Left kidney (tissue), 2 donors: ENCODE data around the gene MDFIC2. TPM values are rescaled to one million over a fixed set of nuclear protein-coding genes. Genes with fewer than 3 reads are reported as not detected.
A peak's percentile ranks its signal among the peaks of the same experiment; 100 is the strongest.
"Not testable (repeated sequence)": the region's sequence is repeated elsewhere in the genome, so short reads cannot be mapped to it uniquely, and the experiment has no call there.

Experiments used
- DNase-seq: peaks from one replicate; pipeline ENCODE4 v3.0.0-alpha.2; 2013
- polyA plus RNA-seq: library from polyadenylated mRNA; unstranded; fragments of 120-200 nt; gene quantifications from one replicate; pipeline ENCODE4 v1.2.1, GENCODE V29; 2013; ENCODE audit not compliant: insufficient read length

Gene MDFIC2
- polyA plus RNA-seq, 1 donor, result not detected

DNA sequence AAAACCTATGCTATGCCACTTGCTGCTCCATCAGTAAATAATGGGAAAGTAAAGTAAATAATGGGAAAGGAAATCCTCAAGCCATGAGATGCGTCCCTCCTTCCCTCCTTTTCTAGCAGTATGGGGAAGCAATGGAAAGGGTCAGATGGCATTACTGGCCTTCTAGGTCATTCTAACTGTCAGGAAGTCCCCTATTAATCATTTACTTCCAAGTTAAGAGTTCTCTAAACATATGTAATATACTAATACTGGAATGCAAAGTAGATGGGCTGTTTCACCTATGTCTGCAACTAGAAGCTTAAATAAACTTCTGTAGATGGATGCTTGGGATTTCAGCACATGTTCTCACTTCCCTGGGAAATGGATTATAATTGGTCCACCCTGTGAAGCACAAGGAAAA lies 55.9 kb downstream of the MDFIC2 start:
- DNase-seq, result no peak

DNA sequence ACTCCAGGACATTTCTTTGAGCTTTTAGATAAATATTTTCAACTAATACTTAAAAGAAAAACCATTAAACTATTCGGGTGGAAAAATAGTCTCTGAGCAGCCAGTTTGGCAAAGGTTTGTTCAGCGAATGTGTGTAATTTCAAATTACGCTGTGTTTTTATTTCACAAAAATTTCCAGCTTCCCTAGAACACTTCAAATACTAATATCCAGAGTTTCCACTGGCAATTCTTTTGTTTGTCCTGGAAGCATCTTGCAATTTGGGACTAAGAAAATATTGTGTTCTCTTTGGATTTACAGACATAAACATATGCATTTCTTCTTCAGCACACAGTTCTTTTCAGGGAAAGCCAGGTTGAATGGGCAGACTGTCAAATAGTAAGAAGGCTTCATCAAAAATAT lies 61.9 kb downstream of the MDFIC2 start:
- no peak for DNase-seq

DNA sequence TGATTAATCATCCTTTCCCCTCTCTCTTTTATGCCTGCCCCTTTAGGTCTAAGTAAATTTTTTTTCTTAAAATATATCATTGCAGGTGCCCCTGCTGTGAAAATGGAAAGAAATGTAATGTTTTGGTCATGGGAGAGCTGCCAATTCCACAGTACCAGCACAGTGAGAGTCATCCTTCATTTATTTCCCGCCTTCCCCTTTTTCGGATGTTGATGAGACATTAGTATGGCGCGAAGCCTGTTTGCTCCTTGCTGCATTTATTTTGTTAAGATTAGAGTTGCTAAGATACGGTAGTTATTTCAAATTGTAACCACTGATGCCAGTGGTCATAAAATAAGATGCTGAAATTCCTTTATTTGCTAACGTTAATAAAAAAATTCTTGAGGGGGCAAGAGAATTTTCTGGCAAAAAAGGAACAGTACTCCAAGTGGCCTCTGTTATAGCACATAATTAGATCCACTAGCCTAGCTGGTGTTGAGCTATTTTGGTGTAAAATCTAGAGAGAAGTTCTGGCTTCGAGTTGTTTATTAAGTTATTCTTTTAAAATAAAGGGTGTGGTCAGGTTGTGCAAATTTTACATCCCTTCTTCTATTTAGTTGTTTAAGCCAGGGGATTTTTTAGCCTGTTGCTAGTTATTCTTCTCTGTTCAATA lies 62.8 kb downstream of the MDFIC2 start:
- no peak for DNase-seq

DNA sequence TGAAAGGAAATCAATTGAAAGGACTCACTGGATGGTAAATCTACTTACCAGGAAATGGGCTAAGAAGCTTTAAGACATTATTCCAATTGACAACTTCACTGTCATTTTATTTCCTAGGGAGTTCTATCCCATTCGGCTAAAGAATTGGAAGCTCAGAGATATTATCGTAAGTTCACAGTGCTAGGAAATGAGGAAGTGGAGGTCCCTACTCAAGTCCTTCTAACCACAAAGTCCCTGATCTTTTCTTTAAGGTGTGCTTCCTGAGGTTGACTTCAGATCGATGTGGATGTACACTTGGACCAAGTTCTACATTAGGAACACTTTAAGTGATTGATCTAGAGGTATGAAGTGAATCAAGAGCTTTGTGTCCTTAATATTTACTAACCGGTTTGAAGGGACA lies 63.6 kb downstream of the MDFIC2 start:
- no peak for DNase-seq

DNA sequence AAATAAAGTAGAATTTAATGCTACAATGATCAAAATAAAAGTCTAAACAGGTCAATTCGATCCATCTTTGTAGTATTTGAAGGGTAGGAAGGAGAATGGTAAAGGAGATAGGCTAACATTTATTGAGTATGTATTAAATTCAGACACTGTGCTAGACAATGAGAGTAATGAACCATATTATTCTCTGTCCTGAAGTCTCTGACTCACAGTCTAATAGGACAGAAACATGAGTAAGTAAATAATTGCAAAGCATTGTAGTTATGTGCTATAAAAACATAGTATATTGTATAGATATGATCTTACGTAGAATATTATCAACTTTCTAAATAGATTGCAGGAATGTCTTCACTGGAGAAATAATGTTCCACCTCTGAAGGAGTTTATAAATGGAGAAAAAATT lies 64.5 kb downstream of the MDFIC2 start:
- DNase-seq, result no peak

DNA sequence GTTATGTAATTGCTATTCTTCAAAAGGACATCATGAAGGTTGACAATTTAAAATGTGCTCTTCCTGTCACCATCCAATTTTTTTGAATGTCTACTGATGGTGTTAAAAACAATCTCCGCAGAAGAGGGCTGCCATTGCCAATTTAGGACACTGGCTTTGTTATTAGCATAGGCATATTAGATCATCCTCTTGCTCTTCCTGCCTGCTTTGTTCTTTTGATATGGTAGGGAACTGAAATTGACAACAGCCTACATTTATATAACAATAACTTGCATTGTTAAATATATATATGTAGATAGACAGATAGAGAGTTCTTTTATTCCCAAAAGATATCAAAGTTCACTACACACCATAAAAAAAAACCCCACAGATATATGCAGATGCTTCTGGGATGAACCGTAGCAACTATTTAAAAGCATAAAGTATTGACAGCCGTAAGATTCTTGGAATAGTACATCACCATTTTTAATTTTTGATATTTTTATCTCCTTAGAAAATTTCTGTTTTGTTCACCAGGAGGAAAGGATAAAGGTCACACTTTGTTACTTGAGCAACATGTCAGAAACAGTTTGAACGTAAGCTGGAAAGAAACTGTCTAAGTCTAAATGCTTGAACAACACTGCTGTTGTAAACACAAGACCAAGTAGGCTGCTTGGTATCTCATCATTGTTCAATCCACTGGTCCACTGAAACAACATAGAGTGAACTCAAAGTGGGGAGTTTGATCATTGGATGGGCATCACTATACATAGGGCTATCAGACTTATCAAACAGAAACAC lies 66.5 kb downstream of the MDFIC2 start:
- no peak for DNase-seq

DNA sequence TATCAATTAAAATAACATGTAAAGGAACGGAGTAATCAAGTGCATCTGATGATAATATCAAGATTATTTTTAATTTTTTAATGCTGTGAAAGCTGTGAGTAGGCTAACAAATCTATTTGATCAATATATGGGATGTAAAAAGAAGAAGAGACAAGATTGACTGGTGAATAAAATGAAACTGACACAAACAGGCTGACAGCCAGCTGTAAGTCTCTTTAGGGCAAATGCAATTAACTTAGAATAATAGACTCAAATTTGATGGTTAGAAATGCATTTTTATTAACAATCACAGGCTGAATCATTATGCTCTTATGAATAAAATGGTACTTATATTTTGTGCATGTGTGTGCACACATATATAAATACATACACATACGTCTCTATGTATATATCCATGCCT lies 68.0 kb downstream of the MDFIC2 start:
- DNase-seq, result no peak

DNA sequence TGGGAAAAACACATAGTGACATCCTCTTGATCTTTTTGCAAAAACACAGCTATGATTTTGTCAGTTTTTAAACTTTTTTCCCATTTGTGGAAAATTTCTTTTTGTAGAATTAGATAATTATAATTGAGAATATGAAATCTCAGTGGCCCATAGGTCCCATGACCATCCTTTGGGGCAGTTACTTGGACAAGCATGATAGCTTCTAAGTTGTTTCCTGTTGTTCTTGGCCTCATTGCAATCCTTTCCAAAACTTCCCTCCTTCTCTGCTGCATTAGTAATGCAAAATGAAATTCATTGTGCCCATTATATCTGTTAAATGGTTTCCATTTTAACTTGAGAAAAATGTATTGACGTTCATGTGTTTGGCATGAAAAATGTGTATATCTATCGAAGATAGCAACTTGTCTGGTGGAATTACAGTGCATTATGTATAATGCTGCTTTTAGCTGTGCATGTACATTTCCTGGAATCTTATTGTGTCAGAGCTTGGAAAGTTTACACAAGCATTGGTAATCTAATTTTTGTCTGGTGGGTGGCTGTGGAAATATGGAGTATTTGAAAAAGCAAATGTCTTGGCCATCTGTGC lies 70.0 kb downstream of the MDFIC2 start:
- DNase-seq, result no peak

DNA sequence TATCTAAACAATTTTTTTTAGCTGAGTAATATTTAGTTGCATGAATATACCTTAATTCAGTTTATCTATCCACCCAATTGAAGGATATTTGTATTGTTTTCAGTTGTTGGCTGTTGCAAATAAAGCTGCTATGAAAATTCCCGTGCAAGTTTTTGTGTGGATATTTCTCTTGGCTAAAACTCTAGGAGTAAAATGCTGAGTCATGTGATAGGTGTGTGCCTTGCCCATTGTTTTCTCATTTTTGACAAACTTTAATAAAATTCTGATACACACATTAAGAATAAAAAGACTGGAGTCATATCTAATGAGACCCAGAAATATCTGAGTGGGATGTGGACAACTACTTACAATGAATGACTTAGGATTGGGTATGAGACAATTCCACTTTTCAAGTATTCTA lies 78.6 kb downstream of the MDFIC2 start:
- DNase-seq, result no peak

DNA sequence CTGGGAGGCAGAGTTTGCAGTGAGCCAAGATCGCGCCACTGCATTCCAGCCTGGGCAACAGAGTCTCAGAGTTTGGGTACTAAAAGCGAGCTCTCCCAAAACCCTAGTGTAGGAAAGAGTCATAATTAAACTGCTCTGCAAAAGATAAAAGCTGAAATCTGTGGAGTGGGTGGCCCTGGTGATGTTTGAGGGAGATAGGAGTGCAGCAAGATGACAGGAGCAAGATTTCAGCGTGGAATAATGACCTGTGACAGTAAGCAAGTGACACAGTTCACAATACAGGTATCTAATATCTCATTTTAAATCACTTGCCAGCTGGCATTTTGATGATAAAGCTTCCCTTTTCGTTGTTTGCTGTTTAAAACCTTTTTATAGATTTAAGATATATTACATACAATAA lies 79.3 kb downstream of the MDFIC2 start:
- no peak for DNase-seq

DNA sequence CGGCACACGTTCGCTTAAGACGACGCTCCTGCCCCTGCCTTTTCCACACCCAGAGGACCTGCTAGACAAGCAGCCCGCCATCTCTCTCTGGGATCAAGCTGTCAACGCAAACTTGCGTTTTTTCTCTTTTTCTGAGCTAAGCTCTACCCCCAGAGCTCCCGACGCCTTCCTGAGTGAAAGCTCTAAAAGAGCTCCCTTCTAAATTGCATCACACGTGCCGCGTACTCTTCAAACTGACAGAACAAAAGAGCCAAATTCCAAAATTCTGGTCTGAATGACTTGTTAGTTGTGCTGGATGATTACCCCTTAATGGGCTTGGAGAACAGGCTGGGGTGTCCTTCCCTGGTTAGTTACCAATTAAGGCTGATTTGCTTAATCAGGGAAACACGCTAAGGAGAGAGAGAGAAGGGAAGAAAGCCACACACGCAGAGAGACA lies 81.2 kb downstream of the MDFIC2 start:
- DNase-seq, result no peak

DNA sequence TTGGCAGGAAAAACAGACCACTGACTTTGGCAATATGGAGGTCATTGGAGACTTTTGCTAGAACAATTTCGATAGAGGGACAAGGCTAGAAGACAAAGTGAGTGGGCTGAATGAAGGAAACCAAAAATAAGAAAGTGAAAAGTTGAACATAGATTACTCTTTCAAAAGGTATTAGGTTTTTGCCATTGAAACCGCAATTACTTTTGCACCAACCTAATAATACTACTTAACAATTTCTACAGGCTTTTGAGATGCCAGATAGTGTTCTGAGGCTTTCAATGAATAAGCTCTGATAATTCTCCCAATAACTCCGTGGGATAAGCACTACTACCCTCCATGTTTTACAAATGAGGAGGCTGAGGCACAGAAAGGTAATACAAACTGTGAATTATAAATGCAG lies 85.0 kb downstream of the MDFIC2 start:
- DNase-seq, result no peak

DNA sequence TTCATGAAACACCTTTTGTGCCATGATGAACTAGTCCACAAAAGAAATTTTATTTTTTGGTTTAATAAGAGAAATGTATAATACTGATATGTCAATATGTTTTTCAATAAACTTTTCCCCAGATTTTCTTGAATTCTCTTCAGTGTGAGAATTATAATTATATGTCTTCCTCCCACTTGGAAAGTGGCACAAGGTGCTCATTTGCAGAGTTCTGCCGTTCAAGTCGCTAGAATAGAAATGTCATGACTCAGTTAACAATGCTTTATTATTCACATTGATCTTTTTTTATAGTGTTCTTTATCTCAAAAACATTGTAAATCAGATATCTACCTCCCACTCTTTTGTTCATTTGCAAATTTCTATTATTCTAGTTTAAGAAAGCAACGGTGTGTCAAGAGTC lies 87.3 kb downstream of the MDFIC2 start:
- no peak for DNase-seq

DNA sequence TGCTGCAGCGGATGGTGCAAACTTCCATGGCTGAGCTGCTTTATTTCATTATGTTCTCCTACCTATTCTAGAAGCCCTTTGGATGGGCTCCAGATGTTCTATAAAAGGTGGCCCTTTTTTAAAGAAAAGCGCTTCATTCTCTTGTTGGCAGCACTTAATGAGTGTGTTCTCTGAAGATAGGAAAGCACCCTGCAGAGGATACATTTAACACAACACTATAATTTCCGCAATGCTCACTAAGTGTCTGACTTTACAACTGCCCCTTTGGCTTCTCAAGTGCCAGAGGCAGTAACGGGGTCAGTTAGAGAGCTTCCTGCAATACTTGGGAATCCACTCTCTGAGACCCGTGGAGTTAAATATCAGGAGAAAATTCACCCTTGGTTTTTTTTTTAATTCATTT lies 88.1 kb downstream of the MDFIC2 start:
- DNase-seq, result no peak

DNA sequence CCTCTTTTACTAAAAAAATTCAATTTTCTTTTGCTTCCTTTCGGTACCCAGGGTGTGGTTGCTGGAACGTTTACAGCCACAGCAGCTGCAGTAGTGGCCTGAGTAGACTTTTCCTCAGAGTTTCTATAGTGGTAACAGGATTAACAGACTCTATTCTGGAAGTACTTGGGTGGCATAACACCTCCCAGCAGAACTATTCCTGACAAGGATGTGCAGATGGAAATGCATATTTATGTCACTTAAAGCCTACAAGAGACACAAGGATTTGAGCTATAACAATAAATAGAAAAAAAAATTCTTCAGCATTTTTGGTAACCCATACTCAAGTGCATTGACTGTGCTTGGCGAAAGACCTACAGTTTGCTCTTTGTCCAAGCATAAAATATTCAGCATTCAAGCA lies 94.0 kb downstream of the MDFIC2 start:
- DNase-seq, result no peak

DNA sequence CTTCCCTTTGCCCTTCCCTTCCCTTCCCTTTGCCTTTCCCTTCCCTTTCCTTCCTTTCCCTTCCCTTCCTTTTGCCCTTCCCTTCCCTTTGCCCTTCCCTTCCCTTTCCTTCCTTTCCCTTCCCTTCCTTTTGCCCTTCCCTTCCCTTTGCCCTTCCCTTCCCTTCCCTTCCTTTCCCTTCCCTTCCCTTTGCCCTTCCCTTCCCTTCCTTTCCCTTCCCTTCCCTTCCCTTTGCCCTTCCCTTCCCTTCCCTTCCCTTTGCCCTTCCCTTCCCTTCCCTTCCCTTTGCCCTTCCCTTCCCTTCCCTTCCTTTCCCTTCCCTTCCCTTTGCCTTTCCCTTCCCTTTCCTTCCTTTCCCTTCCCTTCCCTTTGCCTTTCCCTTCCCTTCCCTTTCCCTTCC lies 101.2 kb downstream of the MDFIC2 start:
- not testable (repeated sequence) for DNase-seq

DNA sequence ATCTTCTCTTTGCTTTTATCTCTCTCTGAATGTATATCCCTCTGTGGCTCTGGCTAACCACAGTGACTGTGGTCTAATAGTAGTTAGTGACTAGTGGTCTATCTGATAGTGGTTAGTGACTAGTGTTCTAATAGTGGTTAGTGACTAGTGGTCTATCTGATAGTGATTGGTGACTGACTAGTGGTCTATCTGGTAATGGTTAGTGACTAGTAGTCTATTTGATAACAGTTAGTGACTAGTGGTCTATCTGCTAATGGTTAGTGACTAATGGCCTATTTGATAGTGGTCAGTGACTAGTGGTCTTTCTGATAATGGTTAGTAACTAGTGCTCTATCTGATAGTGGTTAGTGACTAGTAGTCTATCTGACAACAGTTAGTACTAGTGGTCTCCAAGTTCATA lies 110.5 kb downstream of the MDFIC2 start:
- no peak for DNase-seq

DNA sequence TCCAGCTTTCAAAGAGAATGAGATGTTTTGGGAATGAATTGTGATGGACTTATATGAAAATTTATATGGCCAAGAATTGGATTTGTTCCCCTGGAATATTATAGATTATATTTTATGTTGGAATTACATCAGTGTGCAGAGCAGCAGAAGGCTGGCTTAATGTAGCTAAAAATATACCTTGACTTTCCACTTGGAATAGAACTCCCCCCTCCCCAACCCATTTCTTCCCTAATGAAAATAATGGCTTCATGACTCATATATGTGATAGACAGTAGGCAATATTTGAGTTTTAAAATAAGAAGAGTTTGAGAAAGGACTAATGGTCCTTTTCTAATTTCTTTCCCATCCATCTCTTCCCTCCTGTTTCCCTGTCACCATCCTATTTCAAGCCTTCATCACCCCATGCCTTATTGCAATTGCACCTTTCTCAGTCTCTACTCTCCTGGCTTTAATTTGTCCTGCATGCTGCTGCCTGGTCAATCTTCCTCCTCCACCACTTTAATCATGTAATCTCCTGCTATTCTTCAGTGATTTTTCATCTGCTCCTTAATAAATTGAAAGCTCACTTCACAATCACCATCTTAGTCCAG lies 122.5 kb downstream of the MDFIC2 start:
- DNase-seq, result no peak

DNA sequence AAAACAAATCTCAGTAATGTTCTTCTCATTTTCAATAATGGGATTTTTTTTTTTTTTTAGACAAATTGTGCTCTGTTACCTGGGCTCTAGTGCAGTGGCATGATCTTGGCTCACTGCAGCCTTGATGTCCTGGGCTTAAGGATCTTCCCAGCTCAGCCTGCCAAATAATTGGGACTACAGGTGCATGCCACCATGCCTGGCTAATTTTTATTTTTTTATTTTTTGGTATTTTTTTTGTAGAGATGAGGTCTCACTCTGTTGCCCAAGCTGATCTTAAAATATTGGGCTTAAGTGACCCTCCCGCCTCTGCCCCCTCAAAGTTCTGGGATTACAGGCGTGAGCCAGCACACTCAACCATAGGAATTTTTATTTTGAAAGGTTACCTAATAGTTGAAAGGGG lies 126.2 kb downstream of the MDFIC2 start:
- no peak for DNase-seq

DNA sequence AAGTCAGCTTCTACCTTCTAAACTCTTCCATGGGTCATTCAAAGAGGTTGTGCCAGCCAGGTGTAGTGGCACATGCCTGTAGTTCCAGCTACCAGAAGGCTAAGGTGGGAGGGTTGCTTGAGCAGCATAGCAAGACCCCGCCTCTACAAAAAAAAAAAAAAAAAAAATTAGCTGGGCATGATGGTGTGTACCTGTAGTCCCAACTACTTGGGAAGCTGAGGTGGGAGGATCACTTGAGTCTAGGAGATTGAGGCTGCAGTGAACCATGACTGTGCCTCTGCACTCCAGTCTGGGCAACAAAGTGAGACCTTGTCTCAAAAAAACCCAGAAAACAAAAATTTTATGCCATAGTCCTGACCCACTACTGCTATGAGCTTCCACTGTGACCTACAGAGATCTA lies 126.8 kb downstream of the MDFIC2 start:
- no peak for DNase-seq

DNA sequence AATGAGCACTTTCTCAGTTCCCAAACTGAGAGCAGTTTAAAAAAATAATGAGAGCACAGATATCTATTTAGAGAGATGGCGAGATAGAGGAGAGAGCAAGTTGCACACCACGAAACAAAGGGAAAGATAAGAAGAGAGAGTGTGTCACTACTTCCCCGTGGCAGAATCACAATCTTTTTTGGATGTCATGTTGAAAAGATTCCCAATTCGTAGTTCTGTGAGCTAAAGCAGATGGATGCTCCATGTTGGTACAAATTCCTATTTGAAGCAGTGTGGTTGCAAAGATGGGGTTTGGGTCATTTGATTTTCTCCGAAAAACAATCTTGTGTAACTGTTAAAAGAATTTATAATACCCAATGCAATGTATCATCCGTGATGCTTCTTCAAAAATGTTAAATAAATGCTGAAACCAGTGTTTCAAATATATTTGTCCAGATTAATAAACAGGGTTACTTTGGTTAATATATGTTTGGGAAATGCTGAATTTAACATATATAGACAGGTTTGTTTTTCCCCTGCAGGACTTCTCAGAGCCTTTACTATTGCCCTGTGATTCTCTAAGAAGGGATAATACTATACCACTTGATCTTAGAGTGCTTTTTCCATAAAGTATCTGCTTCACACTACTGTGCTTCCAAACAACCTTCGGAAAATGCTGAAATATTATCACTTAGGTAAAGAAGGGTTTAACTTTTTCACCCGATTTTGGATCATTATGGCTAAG lies 128.5 kb downstream of the MDFIC2 start:
- DNase-seq, result no peak

DNA sequence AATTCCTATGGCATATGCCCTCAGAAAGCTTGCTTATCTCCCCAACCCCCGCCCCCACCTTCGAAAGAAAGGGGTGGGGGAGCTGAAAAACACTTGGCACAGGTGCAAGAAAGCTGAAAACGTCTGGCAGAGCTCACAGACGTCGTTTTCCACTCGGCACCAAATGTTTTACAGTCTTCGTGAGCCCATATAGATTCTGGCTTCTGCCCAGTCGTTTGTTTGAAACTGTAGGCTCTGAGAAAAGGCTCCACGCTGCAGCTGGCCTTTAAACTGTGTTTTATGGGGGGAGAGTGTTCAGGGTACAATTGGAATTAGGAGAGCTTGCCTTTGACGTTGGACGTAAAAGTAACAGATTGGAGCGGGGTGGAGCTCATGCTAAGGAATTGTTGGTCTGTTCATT lies 130.3 kb downstream of the MDFIC2 start:
- peak; percentile 11 for DNase-seq

DNA sequence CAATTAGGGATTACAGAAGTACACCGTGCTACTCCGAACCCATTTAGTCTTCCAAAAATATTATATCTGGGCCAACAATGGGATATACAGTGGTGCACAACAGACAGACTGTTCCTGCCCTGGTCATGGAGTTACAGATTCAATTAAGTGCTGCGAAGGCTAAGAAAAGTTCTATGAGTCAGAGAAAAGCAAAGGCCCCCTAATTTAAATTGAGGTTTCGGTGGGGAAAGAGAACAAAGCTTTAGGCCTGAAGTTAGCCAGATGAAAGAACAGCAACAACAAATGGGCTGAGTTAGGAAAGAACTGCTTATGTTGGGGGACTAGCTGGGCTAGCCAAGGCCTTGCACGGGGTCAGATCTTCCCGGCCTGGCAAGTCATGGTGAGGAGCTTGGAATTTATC lies 131.8 kb downstream of the MDFIC2 start:
- DNase-seq, result no peak
